Aorta (tissue), 5 donors: ENCODE results near the gene PLAGL1. TPM values are rescaled to one million over a fixed set of nuclear protein-coding genes. Genes with fewer than 3 reads are reported as not detected.
"Not testable (repeated sequence)": the region's sequence is repeated elsewhere in the genome, so short reads cannot be mapped to it uniquely, and the experiment has no call there.

Experiments
- ATAC-seq: fragments of 200-7000 bp; cut with Tn5 transposase; one replicate; pipeline ENCODE4 v1.9.1; 2022; ENCODE audit warnings: moderate library complexity; ENCODE audit not compliant: low FRiP score
- DNase-seq, 2 donors: peaks; one replicate each; pipeline ENCODE4 v3.0.0-alpha.2; 2020
- H3K27ac ChIP-seq, 2 donors: one replicate each; pipeline ENCODE4 v1.5.1; 2013; ENCODE audit warnings: low read length in 2 of 2, mild to moderate bottlenecking in 2 of 2, moderate library complexity in 2 of 2, control low read depth in 1 of 2, inconsistent platforms in 1 of 2, low read depth in 1 of 2
- H3K27me3 ChIP-seq, 2 donors: one replicate each; pipeline ENCODE4 v1.6.1; 2013; ENCODE audit warnings: control low read depth in 1 of 2, low read length in 1 of 2, mild to moderate bottlenecking in 1 of 2, moderate library complexity in 1 of 2; ENCODE audit not compliant: insufficient read depth in 2 of 2, control insufficient read depth in 1 of 2
- H3K36me3 ChIP-seq, 2 donors: one replicate each; pipeline ENCODE4 v1.6.1; 2013; ENCODE audit warnings: control low read depth in 1 of 2, low read length in 1 of 2, mild to moderate bottlenecking in 1 of 2; ENCODE audit not compliant: insufficient read depth in 2 of 2, control insufficient read depth in 1 of 2
- H3K4me1 ChIP-seq, 2 donors: one replicate each; pipeline ENCODE4 v1.6.1; 2013; ENCODE audit warnings: low read length in 2 of 2, control low read depth in 1 of 2, mild to moderate bottlenecking in 1 of 2, moderate library complexity in 1 of 2; ENCODE audit not compliant: insufficient read depth in 2 of 2, control insufficient read depth in 1 of 2
- H3K4me3 ChIP-seq, 2 donors: one replicate each; pipeline ENCODE4 v1.5.1; 2013; ENCODE audit warnings: low read length in 2 of 2, control low read depth in 1 of 2, mild to moderate bottlenecking in 1 of 2
- H3K9me3 ChIP-seq: one replicate; pipeline ENCODE4 v1.6.1; 2013; ENCODE audit warnings: mild to moderate bottlenecking, low read length; ENCODE audit not compliant: control insufficient read depth
- WGBS, 2 donors: extraction: QIAGEN DNeasy Blood & Tissue Kit; methylation state at CpG; one replicate each; pipeline ENCODE4 v1.1.7; 2013; 5-methylcytosine and 5-hydroxymethylcytosine counted together
- intact Hi-C, 2 donors: fragments of 100-400 bp; cut with DNase I; formaldehyde crosslinking; loops; one replicate each; pipeline versions ENCODE4 v1.14.2 to v1.15.0; 2022
- polyA plus RNA-seq, 2 donors: library from polyadenylated mRNA; stranded (reverse); fragments of 200-250 nt; gene quantifications; one replicate each; pipeline ENCODE4 v1.2.3, GENCODE V29; 2013
- total RNA-seq, 2 donors: library from RNA; stranded (reverse); fragmentation: NEBNext Ultra II Directional; extraction: Animal tissue kit (Norgen Biotek cat#: 25700); gene quantifications; one replicate each; pipeline ENCODE4 v1.2.1, GENCODE V29; 2021
- donor health status: healthy with polysubstance abuse.
- donor health status: Bipolar disorder and iron deficiency.
- donor health status: DM: no; HTN: no; CAD: no.
- donor health status: DM: no; HTN: no; CAD: no.
- donor health status: DM: yes; HTN: yes; CAD: no.

PLAGL1 gene
- total and polyA plus RNA-seq, 4 donors = 16.5 to 101 (median 59.4) TPM

DNA sequence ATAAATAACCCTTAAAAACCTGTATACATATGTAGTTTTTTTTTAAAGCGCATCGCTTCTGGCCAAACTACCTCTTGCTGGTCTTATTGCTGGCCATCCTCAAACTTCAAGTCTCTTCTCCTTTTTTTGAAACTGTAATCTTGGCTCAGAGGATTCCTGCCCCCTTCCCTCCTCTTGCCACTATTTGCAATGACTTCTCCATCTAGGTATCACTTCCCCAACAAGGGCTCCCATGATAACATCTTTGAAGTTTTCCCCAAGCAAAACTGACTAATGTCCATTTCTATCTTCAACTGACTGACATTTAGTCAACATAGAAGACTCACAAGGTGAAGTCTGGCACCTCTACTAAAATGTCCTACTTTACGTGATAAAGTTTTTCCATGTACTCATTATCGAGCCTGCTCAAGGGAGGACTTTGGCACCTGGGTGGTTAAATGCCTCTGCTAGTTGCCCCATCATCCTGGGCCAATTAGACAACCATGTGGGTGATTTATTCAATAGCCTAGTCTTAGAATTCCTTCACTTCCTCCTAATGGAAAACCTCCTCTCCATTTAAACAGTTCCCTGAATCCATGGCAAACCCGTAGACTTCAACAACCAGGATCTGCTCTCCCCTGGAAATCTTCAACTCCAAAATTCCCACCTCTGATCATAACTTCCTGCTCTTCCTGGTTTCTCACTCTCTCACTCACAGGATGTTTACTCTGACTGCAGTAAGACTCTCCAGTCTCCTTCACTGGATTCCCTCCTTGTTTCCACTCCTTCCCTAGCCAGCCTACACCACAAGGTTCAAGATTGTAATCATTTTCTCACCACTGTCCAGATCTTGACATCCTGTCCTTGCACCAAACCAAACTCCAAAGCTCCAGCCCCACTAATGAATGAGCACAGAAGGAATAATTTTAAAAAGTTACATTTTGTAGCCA, 9.4 kb upstream of the PLAGL1 start:
- no peak for DNase-seq
- 83 to 86% methylated on average over 5 of the region's 5 CpGs for WGBS, 2 donors
- Histone ChIP-seq H3K4me3 (no peak overlapping the region), H3K27me3 (peaks cover 0 to 2% of the 10 kb centered on the region in 2 donors), H3K4me1 (no peaks in the 10 kb centered on the region), H3K36me3 (no peaks in the 10 kb centered on the region), H3K9me3 (no peaks in the 10 kb centered on the region), H3K27ac (no peak overlapping the region)
- no peak for ATAC-seq
- intact Hi-C loops = no loop called here

DNA sequence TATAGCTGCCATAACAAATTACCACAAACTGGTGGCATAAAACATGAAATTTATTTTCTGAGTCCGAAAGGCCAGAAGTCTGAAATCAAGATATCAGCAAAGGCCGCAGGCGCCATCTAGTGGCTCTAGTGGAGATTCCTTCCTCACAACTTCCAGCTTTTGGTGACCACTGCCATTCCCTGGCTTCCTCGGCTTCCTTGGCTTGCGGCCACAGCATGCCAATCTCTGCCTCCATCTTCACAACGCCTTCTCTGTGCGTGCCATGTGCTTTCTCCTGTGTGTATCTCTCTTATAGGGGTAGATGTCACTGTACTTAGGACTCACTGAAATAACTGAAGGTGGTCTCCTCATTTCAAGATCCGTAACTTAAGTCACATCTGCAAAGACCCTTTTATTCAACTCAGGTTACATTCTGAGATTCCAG, 5.4 kb upstream of the PLAGL1 start:
- intact Hi-C loops = loop anchor here (1.0 to 5.0 kb wide), 4 partner anchors 71 to 439 kb away; partner anchors contain the start of gene PHACTR2 (in 1 of the 2)
- peak; percentile 83 to 92 for DNase-seq
- Histone ChIP-seq H3K9me3 (no peaks in the 10 kb centered on the region), H3K36me3 (no peaks in the 10 kb centered on the region), H3K4me1 (no peaks in the 10 kb centered on the region), H3K27ac (no peak overlapping the region), H3K4me3 (no peak overlapping the region), H3K27me3 (peaks cover 0 to 2% of the 10 kb centered on the region in 2 donors)
- WGBS, 2 donors = 13 to 14% methylated on average over 8 of the region's 8 CpGs
- peak; percentile 81 for ATAC-seq

DNA sequence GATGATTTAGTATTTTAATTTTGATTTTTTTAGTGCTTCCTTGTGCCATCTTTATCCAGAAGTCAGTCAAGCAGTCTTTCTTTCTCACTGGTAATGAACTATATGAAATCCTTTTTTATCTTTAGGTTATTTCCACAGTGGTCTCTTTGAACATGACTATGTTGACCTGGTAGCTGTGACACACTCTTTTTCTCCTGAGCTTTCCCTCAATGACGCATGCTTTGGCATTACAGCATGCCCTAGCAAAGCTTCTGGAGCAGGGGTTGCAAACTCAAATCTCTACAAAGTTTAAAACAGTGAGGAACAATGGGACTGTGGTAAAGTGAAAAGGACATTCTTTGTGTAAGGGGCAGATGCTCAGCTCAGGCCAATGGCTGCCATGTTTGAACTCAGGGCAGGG, 4.5 kb upstream of the PLAGL1 start:
- Histone ChIP-seq H3K36me3 (no peaks in the 10 kb centered on the region), H3K27me3 (peaks cover 0 to 2% of the 10 kb centered on the region in 2 donors), H3K4me3 (no peak overlapping the region), H3K9me3 (no peaks in the 10 kb centered on the region), H3K4me1 (no peaks in the 10 kb centered on the region), H3K27ac (no peak overlapping the region)
- DNase-seq (no peak), ATAC-seq (no peak)
- intact Hi-C loops = loop anchor here (2.0 to 5.0 kb wide), 3 partner anchors 70 to 438 kb away; partner anchors contain the start of gene PHACTR2 (in 1 of the 2)
- WGBS, 2 donors = 59 to 63% methylated on average over 1 of the region's 1 CpG

DNA sequence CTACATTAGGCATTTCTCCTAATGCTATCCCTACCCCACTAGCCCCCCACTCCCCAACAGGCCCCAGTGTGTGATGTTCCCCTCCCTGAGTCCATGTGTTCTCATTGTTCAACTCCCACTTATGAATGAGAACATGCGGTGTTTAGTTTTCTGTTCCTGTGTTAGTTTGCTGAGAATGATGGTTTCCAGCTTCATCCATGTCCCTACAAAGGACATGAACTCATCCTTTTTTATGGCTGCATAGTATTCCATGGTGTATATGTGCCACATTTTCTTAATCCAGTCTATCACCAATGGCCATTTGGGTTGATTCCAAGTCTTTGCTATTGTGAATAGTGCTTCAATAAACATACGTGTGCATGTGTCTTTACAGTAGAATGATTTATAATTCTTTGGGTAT, 1.6 kb upstream of the PLAGL1 start:
- WGBS, 2 donors = 94 to 96% methylated on average over 2 of the region's 2 CpGs
- ATAC-seq, H3K4me1 ChIP-seq, H3K36me3 ChIP-seq, H3K27me3 ChIP-seq, DNase-seq, H3K27ac ChIP-seq, H3K9me3 ChIP-seq, H3K4me3 ChIP-seq: not testable (repeated sequence)
- intact Hi-C loops = loop anchor here (5.0 to 10.0 kb wide), 4 partner anchors 37 to 332 kb away; partner anchors contain the start of genes LTV1 (in 1 of the 2) and PHACTR2 (in 1 of the 2)

DNA sequence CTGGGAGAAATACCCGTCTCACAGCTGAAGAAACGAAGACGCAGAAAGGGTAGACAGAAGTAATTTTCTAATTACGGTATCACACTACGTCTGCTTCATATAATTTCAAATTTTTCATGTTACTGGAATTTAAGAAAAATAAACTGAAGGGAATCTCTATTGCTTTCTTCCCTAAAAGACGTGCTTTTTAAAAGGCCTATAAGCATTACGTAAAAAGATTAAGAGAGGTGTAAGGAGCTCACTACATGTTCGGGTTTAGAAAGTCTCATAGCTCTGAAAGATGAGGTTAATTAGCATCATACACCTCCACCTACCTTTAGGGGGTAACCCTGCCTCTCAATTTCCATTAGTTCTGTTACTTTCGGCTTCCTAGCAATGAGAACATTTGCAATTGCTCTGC, 787 bp upstream of the PLAGL1 start:
- no peak overlapping the region for H3K27ac ChIP-seq
- no peak for ATAC-seq
- WGBS, 2 donors = 78 to 82% methylated on average over 9 of the region's 9 CpGs
- H3K36me3 ChIP-seq = no peaks in the 10 kb centered on the region
- peaks cover 0 to 2% of the 10 kb centered on the region in 2 donors for H3K27me3 ChIP-seq
- H3K4me1 ChIP-seq = no peaks in the 10 kb centered on the region
- no peak overlapping the region for H3K4me3 ChIP-seq
- H3K9me3 ChIP-seq = no peaks in the 10 kb centered on the region
- intact Hi-C loops = loop anchor here (5.0 to 10.0 kb wide), 2 partner anchors 37 to 164 kb away; partner anchors contain the start of gene LTV1 (in 1 of the 2)
- DNase-seq = no peak

DNA sequence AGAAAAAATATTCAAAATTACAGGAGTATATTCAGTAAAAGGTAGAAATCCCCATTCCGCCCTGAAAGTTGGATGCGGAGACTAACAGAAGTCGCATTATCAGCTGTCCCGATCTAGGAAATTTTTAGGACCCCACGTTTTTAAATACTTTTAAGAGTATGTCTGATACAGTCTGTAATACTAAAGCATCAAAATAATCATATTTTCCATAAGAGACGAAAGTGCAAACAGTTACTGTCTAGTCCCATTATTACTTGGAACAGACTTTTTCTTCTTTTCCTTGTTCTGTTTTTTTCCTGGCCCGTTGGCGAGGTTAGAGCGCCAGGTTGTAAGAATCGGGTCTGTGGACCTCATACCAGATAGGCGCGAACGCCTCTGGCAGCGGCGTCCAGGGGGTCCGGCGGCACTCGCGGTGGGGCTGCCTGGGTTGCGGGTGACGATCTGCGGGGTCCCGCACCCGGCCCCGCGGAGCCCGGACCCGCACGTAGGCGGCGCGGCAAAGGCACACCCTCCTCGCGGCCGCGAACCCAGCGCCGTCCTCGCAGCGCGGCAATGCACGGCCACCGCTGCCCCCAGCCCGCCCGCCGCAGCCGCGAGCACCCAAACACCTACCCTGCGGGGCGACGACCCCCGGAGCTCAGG, 460 bp downstream of the PLAGL1 start:
- H3K36me3 ChIP-seq = no peaks in the 10 kb centered on the region
- no peaks in the 10 kb centered on the region for H3K4me1 ChIP-seq
- DNase-seq (no peak), ATAC-seq (peak; percentile 68)
- H3K9me3 ChIP-seq = no peaks in the 10 kb centered on the region
- intact Hi-C loops = loop anchor here (5.0 to 10.0 kb wide), 2 partner anchors 35 to 163 kb away; partner anchors contain the start of gene LTV1 (in 1 of the 2)
- 46 to 52% methylated on average over 49 to 52 of the region's 52 CpGs for WGBS, 2 donors
- H3K4me3 ChIP-seq = peak overlapping the region; percentile 23 to 73
- peaks cover 0 to under 1% of the 10 kb centered on the region in 2 donors for H3K27me3 ChIP-seq
- peak overlapping the region in 1 of 2 donors; percentile 46 for H3K27ac ChIP-seq

DNA sequence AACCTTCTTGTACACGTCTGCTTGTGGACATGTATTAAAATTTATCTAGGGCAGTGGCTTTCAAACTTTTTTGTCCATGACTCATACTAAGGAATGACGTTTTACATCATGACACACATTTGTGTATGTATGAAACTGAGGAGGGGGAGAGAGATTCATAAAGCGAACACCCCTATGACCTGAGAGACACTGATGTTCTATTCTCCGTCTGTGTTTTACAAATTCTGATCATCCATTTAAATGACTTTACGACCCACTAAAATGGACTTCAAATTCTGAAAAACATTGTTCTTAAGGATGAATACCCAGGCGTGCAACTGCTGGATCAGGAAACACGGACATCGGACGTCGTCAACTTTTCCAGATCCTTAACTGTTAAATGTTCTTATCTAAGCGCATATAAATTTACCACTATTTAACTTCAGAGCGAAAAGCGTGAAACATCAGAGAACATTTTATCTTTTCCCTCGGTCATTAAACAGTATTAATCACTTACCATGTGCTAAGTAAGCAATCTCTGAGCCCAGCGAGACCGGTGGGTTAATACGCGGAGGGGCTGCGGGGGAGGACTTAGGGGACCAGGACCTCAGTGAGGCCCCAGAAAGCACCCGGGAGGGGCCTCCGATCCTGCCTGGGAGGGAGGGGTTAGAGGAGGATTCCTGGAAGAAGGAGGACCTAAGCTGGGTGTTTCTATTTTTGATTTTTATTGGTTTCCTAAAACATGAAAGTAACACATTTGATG, 1.2 kb downstream of the PLAGL1 start:
- H3K27ac ChIP-seq = no peak overlapping the region

DNA sequence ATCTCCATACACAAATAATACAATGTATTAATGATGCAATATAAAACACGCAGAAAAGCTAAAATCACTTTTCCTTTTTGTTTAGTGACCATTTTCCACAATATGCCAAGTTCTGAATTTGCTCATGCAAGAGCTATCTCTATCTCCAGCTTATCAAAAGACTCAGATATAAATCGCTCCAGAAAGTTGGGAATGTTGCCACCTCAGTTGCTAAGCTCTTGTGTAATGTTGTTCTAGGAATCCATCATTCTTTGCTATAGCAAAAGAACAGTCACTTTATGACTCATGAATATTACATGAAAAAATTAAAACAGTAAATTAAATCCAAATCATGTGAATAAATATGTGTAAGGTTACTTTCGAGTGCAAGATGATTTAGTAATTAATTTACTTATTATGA, 8.7 kb downstream of the PLAGL1 start:
- WGBS, 2 donors = 14 to 27% methylated on average over 3 of the region's 3 CpGs
- intact Hi-C loops = no loop called here
- ATAC-seq (no peak), DNase-seq (no peak)
- H3K4me1 ChIP-seq = peaks cover 0 to 2% of the 10 kb centered on the region in 2 donors
- H3K4me3 ChIP-seq = no peak overlapping the region
- no peaks in the 10 kb centered on the region for H3K27me3 ChIP-seq
- no peaks in the 10 kb centered on the region for H3K36me3 ChIP-seq
- H3K9me3 ChIP-seq = no peaks in the 10 kb centered on the region
- H3K27ac ChIP-seq = no peak overlapping the region

More for the DNA sequence above, 1.2 kb downstream of the PLAGL1 start:
- 27 to 36% methylated on average over 21 of the region's 21 CpGs for WGBS, 2 donors
- Histone ChIP-seq H3K9me3 (no peaks in the 10 kb centered on the region), H3K4me1 (no peaks in the 10 kb centered on the region), H3K36me3 (no peaks in the 10 kb centered on the region), H3K4me3 (peak overlapping the region; percentile 48 to 73), H3K27me3 (no peaks in the 10 kb centered on the region)
- intact Hi-C loops = loop anchor here (5.0 to 10.0 kb wide), 2 partner anchors 35 to 162 kb away; partner anchors contain the start of gene LTV1 (in 1 of the 2)
- peak; percentile 70 for ATAC-seq
- DNase-seq = no peak
